IMR-90 (cell line): ENCODE data around the gene OR10S1. TPM values are rescaled to one million over a fixed set of nuclear protein-coding genes. Genes with fewer than 3 reads are reported as not detected.

Source experiments
- ATAC-seq: fragments of 200-7000 bp; cut with Tn5 transposase; 2 replicates; pipeline ENCODE4 v1.9.1; 2020; ENCODE audit warnings: low read depth, mild to moderate bottlenecking, moderate library complexity
- BruUV-seq: library from RNA; stranded (reverse); fragments of 400-500 nt; replicated peaks from 2 replicates; lab custom pipeline; 2021; lab: Mats Ljungman, UMichigan
- CTCF ChIA-PET: fragments of 300-600 bp; formaldehyde crosslinking; extraction: SDS; loops from one replicate; lab custom pipeline; 2021; ENCODE audit warnings: antibody characterized with exemption; lab: Yijun Ruan, JAX
- POLR2A ChIA-PET: fragments of 300-600 bp; sonication (Branson Sonifier 250); formaldehyde crosslinking; loops from one replicate; lab custom pipeline; 2022; ENCODE audit warnings: antibody characterized with exemption; ENCODE audit not compliant: unreplicated experiment; lab: Charles Lee
- DNase-seq: peaks from one replicate; pipeline ENCODE4 v3.0.0; 2013
- H2AFZ ChIP-seq: replicated peaks from 2 replicates; pipeline ENCODE3; 2013; ENCODE audit warnings: low read length, mild to moderate bottlenecking; ENCODE audit not compliant: poor library complexity
- H2AK5ac ChIP-seq: 2 replicates; pipeline ENCODE4 v1.6.1; 2013; ENCODE audit warnings: low read depth, low read length, inconsistent platforms
- H2AK9ac ChIP-seq: replicated peaks from 2 replicates; pipeline ENCODE3; 2013; ENCODE audit warnings: mild to moderate bottlenecking, low read depth, low read length, moderate library complexity; ENCODE audit not compliant: poor library complexity
- H2BK120ac ChIP-seq: 2 replicates; pipeline ENCODE4 v1.6.1; 2013; ENCODE audit warnings: low read depth, low read length, inconsistent platforms
- H2BK15ac ChIP-seq: 3 replicates; pipeline ENCODE4 v1.6.1; 2013; ENCODE audit warnings: low read depth, low read length, inconsistent platforms
- H2BK20ac ChIP-seq: 2 replicates; pipeline ENCODE4 v1.6.1; 2013; ENCODE audit warnings: low read depth, mild to moderate bottlenecking, inconsistent platforms, low read length, moderate library complexity
- H2BK5ac ChIP-seq: 2 replicates; pipeline ENCODE4 v1.6.1; 2013; ENCODE audit warnings: mild to moderate bottlenecking, low read depth, low read length, inconsistent platforms; ENCODE audit not compliant: poor library complexity, severe bottlenecking
- H3K14ac ChIP-seq: replicated peaks from 2 replicates; pipeline ENCODE4 v1.6.1; 2013; ENCODE audit warnings: low read depth, low read length, inconsistent platforms
- H3K18ac ChIP-seq: 2 replicates; pipeline ENCODE4 v1.6.1; 2013; ENCODE audit warnings: low read depth, low read length, control low read depth
- H3K23ac ChIP-seq: 2 replicates; pipeline ENCODE4 v1.6.1; 2013; ENCODE audit warnings: low read depth, low read length, inconsistent platforms
- H3K27ac ChIP-seq: 2 replicates; pipeline ENCODE4 v1.5.1; 2013; ENCODE audit warnings: mild to moderate bottlenecking, control low read depth, low read length; ENCODE audit not compliant: insufficient read depth
- H3K27me3 ChIP-seq: 2 replicates; pipeline ENCODE4 v1.6.1; 2013; ENCODE audit warnings: low read length; ENCODE audit not compliant: control insufficient read depth, insufficient read depth
- H3K36me3 ChIP-seq: 2 replicates; pipeline ENCODE4 v1.6.1; 2013; ENCODE audit warnings: low read length, mixed read lengths; ENCODE audit not compliant: control insufficient read depth, insufficient read depth
- H3K4ac ChIP-seq: 2 replicates; pipeline ENCODE4 v1.6.1; 2013; ENCODE audit warnings: low read depth, low read length, inconsistent platforms
- H3K4me1 ChIP-seq: 2 replicates; pipeline ENCODE4 v1.6.1; 2013; ENCODE audit warnings: low read length, mixed read lengths; ENCODE audit not compliant: control insufficient read depth, insufficient read depth
- H3K4me2 ChIP-seq: 2 replicates; pipeline ENCODE4 v1.6.1; 2013; ENCODE audit warnings: low read depth, mild to moderate bottlenecking, control low read depth, low read length, moderate library complexity
- H3K4me3 ChIP-seq: 2 replicates; pipeline ENCODE4 v1.5.1; 2013; ENCODE audit warnings: low read depth, mild to moderate bottlenecking, control low read depth, low read length, moderate library complexity; ENCODE audit not compliant: insufficient read depth
- H3K56ac ChIP-seq: 2 replicates; pipeline ENCODE4 v1.6.1; 2013; ENCODE audit warnings: low read length, inconsistent platforms; ENCODE audit not compliant: insufficient read depth; ENCODE audit errors: extremely low read depth
- H3K79me1 ChIP-seq, 2 experiments: 2 replicates each; pipeline ENCODE4 v1.6.1; 2013; ENCODE audit warnings: low read length in 2 of 2, inconsistent platforms in 1 of 2, low read depth in 1 of 2
- H3K9ac ChIP-seq: 2 replicates; pipeline ENCODE4 v1.6.1; 2013; ENCODE audit warnings: low read depth, low read length, control low read depth
- H3K9me1 ChIP-seq: 2 replicates; pipeline ENCODE4 v1.6.1; 2013; ENCODE audit warnings: low read length, inconsistent platforms; ENCODE audit not compliant: insufficient read depth
- H3K9me3 ChIP-seq: 2 replicates; pipeline ENCODE4 v1.6.1; 2013; ENCODE audit warnings: low read length; ENCODE audit not compliant: control insufficient read depth, insufficient read depth
- H4K20me1 ChIP-seq: 2 replicates; pipeline ENCODE4 v1.6.1; 2013; ENCODE audit warnings: low read length, inconsistent platforms; ENCODE audit not compliant: insufficient read depth
- H4K5ac ChIP-seq: 2 replicates; pipeline ENCODE4 v1.6.1; 2013; ENCODE audit warnings: mild to moderate bottlenecking, low read depth, low read length, control low read depth
- H4K8ac ChIP-seq, 2 experiments: 2 replicates each; pipeline ENCODE4 v1.6.1; 2013; ENCODE audit warnings: low read depth in 2 of 2, low read length in 2 of 2, control low read depth in 1 of 2, inconsistent platforms in 1 of 2
- H4K91ac ChIP-seq: 2 replicates; pipeline ENCODE4 v1.6.1; 2013; ENCODE audit warnings: low read depth, low read length, inconsistent platforms; ENCODE audit not compliant: insufficient read depth
- BHLHE40 ChIP-seq: fragments of 150-350 bp; IDR thresholded peaks from 2 replicates; pipeline ENCODE4 v1.6.1; 2016; ENCODE audit warnings: mild to moderate bottlenecking, low read depth, low read length
- CEBPB ChIP-seq: IDR thresholded peaks from 2 replicates; pipeline ENCODE4 v1.6.1; 2012; ENCODE audit warnings: low read depth, low read length, improper control_type of control experiment
- CHD1 ChIP-seq: IDR thresholded peaks from 2 replicates; pipeline ENCODE4 v1.6.1; 2012; ENCODE audit warnings: low read depth, low read length, improper control_type of control experiment
- CTCF ChIP-seq: conservative IDR thresholded peaks from 2 replicates; pipeline ENCODE4 v1.5.1; 2012; ENCODE audit warnings: mild to moderate bottlenecking, low read depth, low read length, improper control_type of control experiment
- ELK1 ChIP-seq: fragments of 150-350 bp; IDR thresholded peaks from 2 replicates; pipeline ENCODE4 v1.6.1; 2016; ENCODE audit warnings: low read depth, mild to moderate bottlenecking, low read length, moderate library complexity, borderline replicate concordance
- FOS ChIP-seq: fragments of 150-350 bp; IDR thresholded peaks from 2 replicates; pipeline ENCODE4 v1.6.1; 2016; ENCODE audit warnings: low read depth, low read length
- MAFK ChIP-seq: IDR thresholded peaks from 2 replicates; pipeline ENCODE4 v1.6.1; 2012; ENCODE audit warnings: low read depth, low read length, improper control_type of control experiment
- MAZ ChIP-seq: IDR thresholded peaks from 2 replicates; pipeline ENCODE4 v1.6.1; 2012; ENCODE audit warnings: low read depth, mild to moderate bottlenecking, low read length, improper control_type of control experiment, moderate library complexity, borderline replicate concordance
- MXI1 ChIP-seq: IDR thresholded peaks from 2 replicates; pipeline ENCODE4 v1.6.1; 2012; ENCODE audit warnings: low read depth, mild to moderate bottlenecking, low read length, moderate library complexity, borderline replicate concordance
- NFE2L2 ChIP-seq: fragments of 150-350 bp; IDR thresholded peaks from 2 replicates; pipeline ENCODE4 v1.6.1; 2016; ENCODE audit warnings: low read depth, mild to moderate bottlenecking, low read length
- POLR2A ChIP-seq: IDR thresholded peaks from 2 replicates; pipeline ENCODE4 v1.6.1; 2012; ENCODE audit warnings: mild to moderate bottlenecking, low read depth, low read length
- RAD21 ChIP-seq: IDR thresholded peaks from 2 replicates; pipeline ENCODE4 v1.6.1; 2012; ENCODE audit warnings: low read length, improper control_type of control experiment
- RCOR1 ChIP-seq: IDR thresholded peaks from 2 replicates; pipeline ENCODE4 v1.6.1; 2012; ENCODE audit warnings: mild to moderate bottlenecking, low read length, improper control_type of control experiment; ENCODE audit not compliant: insufficient replicate concordance
- RFX5 ChIP-seq: IDR thresholded peaks from 2 replicates; pipeline ENCODE4 v1.8.0; 2012; ENCODE audit warnings: low read depth, mild to moderate bottlenecking, low read length, moderate library complexity
- SMC3 ChIP-seq: fragments of 150-350 bp; IDR thresholded peaks from 2 replicates; pipeline ENCODE4 v1.6.1; 2016; ENCODE audit warnings: low read depth, mild to moderate bottlenecking, antibody characterized with exemption, low read length, moderate library complexity
- USF2 ChIP-seq: fragments of 150-350 bp; IDR thresholded peaks from 2 replicates; pipeline ENCODE4 v1.6.1; 2017; ENCODE audit warnings: mild to moderate bottlenecking, antibody characterized with exemption, low read length, low read depth
- WGBS, 2 experiments: methylation state at CpG; one replicate each; pipeline versions ENCODE4 v1.1.5 to v1.1.7; 2013; ENCODE audit warnings: missing lambda C conversion rate in 2 of 2; ENCODE audit not compliant: insufficient read length in 1 of 2; ENCODE audit errors: extremely low coverage in 2 of 2; 5-methylcytosine and 5-hydroxymethylcytosine counted together
- dilution Hi-C: fragments of 300-500 bp; cut with HindIII; formaldehyde crosslinking; loops from one replicate; pipeline ENCODE4 v1.14.3; 2018; ENCODE audit warnings: low sequenced_read_pairs; ENCODE audit not compliant: unreplicated experiment
- in situ Hi-C: fragments of 300-500 bp; cut with MboI; formaldehyde crosslinking; loops from 3 replicates; pipeline ENCODE4 v1.14.3; 2019; ENCODE audit warnings: low sequenced_read_pairs, inconsistent platforms, mixed read lengths
- intact Hi-C: fragments of 100-400 bp; cut with micrococcal nuclease; formaldehyde crosslinking; loops from 2 replicates; pipeline ENCODE4 v1.10.0; 2022
- polyA plus RNA-seq, 3 experiments: library from polyadenylated mRNA; depleted of rRNA; stranded (reverse); fragments of >200 nt; gene quantifications; 2 replicates each; pipeline ENCODE4 v1.2.3, GENCODE V29; 2012; ENCODE audit warnings: low replicate concordance in 1 of 3
- total RNA-seq: library from RNA; depleted of rRNA; stranded (reverse); fragments of >200 nt; gene quantifications from 2 replicates; pipeline ENCODE4 v1.2.3, GENCODE V29; 2012

Gene OR10S1
- total and polyA plus RNA-seq, 2 of the 4 experiments (the other 2 are of a cell fraction): not detected

- H2BK5ac ChIP-seq: no peak within 1 kb of the TSS
- H4K8ac ChIP-seq: no peak within 1 kb of the TSS
- no peak within 1 kb of the TSS for H4K5ac ChIP-seq
- no peak within 1 kb of the TSS for H3K4me3 ChIP-seq
- no peak within 1 kb of the TSS for H3K4me2 ChIP-seq
- H3K14ac ChIP-seq: no peak within 1 kb of the TSS
- no peaks in the 10 kb centered on the region for H3K9me1 ChIP-seq
- POLR2A ChIA-PET: no interaction called here
- no CpG with 5 or more reads among the region's 1 CpG for WGBS, 2 experiments
- no peak within 1 kb of the TSS for H2AK9ac ChIP-seq
- no peak within 1 kb of the TSS for H3K56ac ChIP-seq
- H4K20me1 ChIP-seq: no peaks in the 10 kb centered on the region
- CTCF ChIA-PET: no interaction called here
- H2BK20ac ChIP-seq: no peak within 1 kb of the TSS
- dilution Hi-C loops (no loop called here), intact Hi-C loops (no loop called here), in situ Hi-C loops (no loop called here)
- no peak within 1 kb of the TSS for H2BK15ac ChIP-seq
- H3K9ac ChIP-seq: no peak within 1 kb of the TSS
- no peak within 1 kb of the TSS for H3K18ac ChIP-seq
- no peak within 1 kb of the TSS for H4K91ac ChIP-seq
- ATAC-seq (no peak), DNase-seq (no peak)
- no peak within 1 kb of the TSS for H2AK5ac ChIP-seq
- H3K79me1 ChIP-seq: no peaks in the 10 kb centered on the region
- no peak within 1 kb of the TSS for H3K27ac ChIP-seq
- BruUV-seq: no TSS peak
- H3K27me3 ChIP-seq: no peaks in the 10 kb centered on the region
- H2AFZ ChIP-seq: no peak within 1 kb of the TSS
- no peak within 1 kb of the TSS for H2BK120ac ChIP-seq
- TF ChIP-seq MAZ (no peak), RFX5 (no peak), CHD1 (no peak), RCOR1 (no peak), CTCF (no peak), BHLHE40 (no peak), MXI1 (no peak), ELK1 (no peak), CEBPB (no peak), NFE2L2 (no peak), POLR2A (no peak), MAFK (no peak), USF2 (no peak), FOS (no peak), SMC3 (no peak), RAD21 (no peak)
- no peaks in the 10 kb centered on the region for H3K36me3 ChIP-seq
- no peak within 1 kb of the TSS for H3K23ac ChIP-seq
- H3K4ac ChIP-seq: no peak within 1 kb of the TSS
- H3K9me3 ChIP-seq: peaks cover 9% of the 10 kb centered on the region
- H3K4me1 ChIP-seq: no peaks in the 10 kb centered on the region
Measured at GRCh38 chr11:123995119-123995518, 17.5 kb upstream of the OR10S1 start, which contains the start of gene OR10G6. OR10G6 (minus strand) TSS chr11:123995161; CDS start chr11:123995161, 0 bp downstream.
